ENCODE data around the gene CERS6.

The CERS6 gene

GRCh38 chr2:168679741-168680310, 223.8 kb downstream of the CERS6 start:
- no peak for DNase-seq

GRCh38 chr2:168683996-168684395, 227.9 kb downstream of the CERS6 start:
- no peak for DNase-seq

- DNase-seq: no peak
Observed at GRCh38 chr2:168684921-168685599, 229.0 kb downstream of the CERS6 start.

- DNase-seq: no peak
Observed at GRCh38 chr2:168685600-168686451, 229.8 kb downstream of the CERS6 start.

- DNase-seq: no peak
Observed at GRCh38 chr2:168686452-168687191, 230.6 kb downstream of the CERS6 start.

- peak in 1 of 2 donors; percentile 17 for DNase-seq
Observed at GRCh38 chr2:168687314-168687713, 231.2 kb downstream of the CERS6 start.

GRCh38 chr2:168690381-168690885, 234.4 kb downstream of the CERS6 start:
- DNase-seq: no peak

GRCh38 chr2:168691221-168691620, 235.1 kb downstream of the CERS6 start:
- DNase-seq: no peak

- DNase-seq: no peak
Observed at GRCh38 chr2:168692132-168692744, 236.2 kb downstream of the CERS6 start.

GRCh38 chr2:168694173-168694572, 238.1 kb downstream of the CERS6 start:
- DNase-seq: no peak

GRCh38 chr2:168694866-168695265, 238.8 kb downstream of the CERS6 start:
- no peak for DNase-seq

GRCh38 chr2:168697668-168698121, 241.6 kb downstream of the CERS6 start:
- no peak for DNase-seq

- DNase-seq: no peak
Observed at GRCh38 chr2:168698969-168699368, 242.9 kb downstream of the CERS6 start.

GRCh38 chr2:168699844-168700417, 243.9 kb downstream of the CERS6 start:
- DNase-seq: no peak

- DNase-seq: no peak
Observed at GRCh38 chr2:168700615-168701245, 244.7 kb downstream of the CERS6 start.

- no peak for DNase-seq
Observed at GRCh38 chr2:168702579-168702978, 246.5 kb downstream of the CERS6 start.

GRCh38 chr2:168703926-168704325, 247.9 kb downstream of the CERS6 start:
- no peak for DNase-seq

- no peak for DNase-seq
Observed at GRCh38 chr2:168705534-168706470, 249.7 kb downstream of the CERS6 start.

GRCh38 chr2:168706806-168707205, 250.7 kb downstream of the CERS6 start:
- no peak for DNase-seq

- no peak for DNase-seq
Observed at GRCh38 chr2:168708080-168708479, 252.0 kb downstream of the CERS6 start.
